MV-4-11 (cell line): ENCODE data around the gene RET.

Experiments used
- DNase-seq: peaks from one replicate; lab custom pipeline; 2025; lab: John Stamatoyannopoulos, UW

RET gene

GRCh38 chr10:43062402-43063160 is 14.3 kb upstream of the RET start:
- no peak for DNase-seq

- no peak for DNase-seq
These were observed 12.4 kb upstream of the RET start for GRCh38 chr10:43064331-43065075.

GRCh38 chr10:43065234-43065633 is 11.6 kb upstream of the RET start:
- DNase-seq = no peak

- no peak for DNase-seq
These were observed 11.1 kb upstream of the RET start for GRCh38 chr10:43065761-43066160.

- DNase-seq = no peak
These were observed 10.4 kb upstream of the RET start for GRCh38 chr10:43066481-43066880.

GRCh38 chr10:43067391-43068135 is 9.3 kb upstream of the RET start:
- DNase-seq = no peak

- no peak for DNase-seq
These were observed 8.8 kb upstream of the RET start for GRCh38 chr10:43068136-43068395.

GRCh38 chr10:43068471-43069210 is 8.2 kb upstream of the RET start:
- DNase-seq = no peak

- no peak for DNase-seq
These were observed 7.7 kb upstream of the RET start for GRCh38 chr10:43069211-43069515.

- DNase-seq = no peak
These were observed 7.3 kb upstream of the RET start for GRCh38 chr10:43069579-43069978.

- DNase-seq = no peak
These were observed 6.5 kb upstream of the RET start for GRCh38 chr10:43070121-43071085.

- DNase-seq = no peak
These were observed 4.8 kb upstream of the RET start for GRCh38 chr10:43071865-43072650.

- no peak for DNase-seq
These were observed 3.7 kb upstream of the RET start for GRCh38 chr10:43073191-43073590.

GRCh38 chr10:43073721-43074120 is 3.1 kb upstream of the RET start:
- no peak for DNase-seq

GRCh38 chr10:43074409-43074808 is 2.5 kb upstream of the RET start:
- no peak for DNase-seq

GRCh38 chr10:43074827-43075611 is 1.9 kb upstream of the RET start:
- no peak for DNase-seq

- DNase-seq = no peak
These were observed 1.3 kb upstream of the RET start for GRCh38 chr10:43075612-43076003.

GRCh38 chr10:43076311-43076875 is 476 bp upstream of the RET start:
- no peak for DNase-seq

GRCh38 chr10:43077421-43078171 is 727 bp downstream of the RET start:
- DNase-seq = no peak
